ENCODE data around the gene NCOA5. TPM values are rescaled to one million over a fixed set of nuclear protein-coding genes. Genes with fewer than 3 reads are reported as not detected.

The NCOA5 gene
- polyA plus RNA-seq, 1 experiment = 27.0 TPM

- Histone ChIP-seq H3K4me3 (ENCODE audit: low read depth, low read length) (no peak overlapping the region), H3K9me3 (ENCODE audit: control insufficient read depth, insufficient read depth, low read length) (no peaks in the 10 kb centered on the region; the same call in 1 of the 2 replicates), H3K27me3 (ENCODE audit: control insufficient read depth, insufficient read depth, low read length) (peaks cover 8% of the 10 kb centered on the region), H3K27ac (ENCODE audit: low read depth, low read length) (no peak overlapping the region)
- DNase-seq (ENCODE audit: low read depth, low spot score) = no peak
- no peak for TF ChIP-seq CTCF (IDR thresholded peaks at IDR 0.05; ENCODE audit: low read depth, low read length)
- ChIA-PET POLR2A (no interaction called here), CTCF (interaction anchor here (0.6 to 1.1 kb wide), 2 partner anchors 37 to 38 kb away, joined by 4 to 7 read pairs; no protein-coding TSS in a partner anchor)
These were observed 29.4 kb downstream of the NCOA5 start for GRCh38 chr20:46060301-46060881.

GRCh38 chr20:46058599-46059281 lies 31.0 kb downstream of the NCOA5 start:
- Histone ChIP-seq H3K27ac (ENCODE audit: low read depth, low read length) (no peak overlapping the region), H3K27me3 (ENCODE audit: control insufficient read depth, insufficient read depth, low read length) (peaks cover 9% of the 10 kb centered on the region), H3K4me3 (ENCODE audit: low read depth, low read length) (peak overlapping the region; percentile 48), H3K9me3 (ENCODE audit: control insufficient read depth, insufficient read depth, low read length) (no peaks in the 10 kb centered on the region; the same call in 1 of the 2 replicates)
- ChIA-PET POLR2A (interaction anchor here (1.0 to 1.6 kb wide), 2 partner anchors 29 to 30 kb away, joined by 3 to 7 read pairs; partner anchors contain the start of gene SLC12A5), CTCF (interaction anchor here (0.7 to 2.8 kb wide), 14 partner anchors 11 to 627 kb away, joined by 3 to 19 read pairs (median 4); no protein-coding TSS in a partner anchor)
- no peak for DNase-seq (ENCODE audit: low read depth, low spot score)
- TF ChIP-seq CTCF (IDR thresholded peaks at IDR 0.05; ENCODE audit: low read depth, low read length) = no peak

DNA sequence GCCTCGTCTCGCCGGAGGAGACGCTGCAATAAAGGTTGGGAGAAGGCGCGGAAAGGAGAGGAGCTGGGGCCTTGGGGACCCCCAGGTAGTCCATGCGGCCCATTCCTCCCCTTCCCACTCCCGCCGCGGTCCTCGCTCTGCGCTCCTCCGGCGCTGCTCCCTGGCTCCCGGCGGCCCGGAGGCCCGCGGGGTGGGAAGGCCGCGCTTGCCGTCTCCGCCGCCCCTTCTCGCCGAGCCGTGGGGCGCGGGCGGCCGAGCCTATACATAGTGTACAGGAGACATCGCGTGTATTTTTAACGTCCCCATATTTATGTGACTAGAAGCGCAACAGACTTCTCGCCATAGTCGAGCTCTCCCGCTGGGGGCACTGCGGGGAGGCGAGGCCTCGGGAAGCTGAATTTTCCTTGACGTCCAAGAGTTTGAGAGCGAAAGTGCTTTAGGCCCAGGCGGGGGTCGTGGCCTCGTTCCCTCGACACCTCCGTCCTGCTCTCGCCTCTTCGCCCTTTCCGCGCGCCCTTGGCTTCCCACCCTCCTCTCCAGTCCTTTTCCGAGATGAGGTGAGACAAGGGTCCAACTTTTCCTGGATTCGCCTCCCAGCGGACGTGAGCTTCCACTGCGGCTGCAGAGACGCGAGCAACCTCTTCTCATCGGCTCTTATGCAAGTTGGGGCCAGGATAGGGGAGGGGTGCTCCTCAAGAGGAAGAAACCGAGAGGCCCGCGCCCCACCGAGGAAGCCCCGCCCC lies 31.7 kb downstream of the NCOA5 start:
- Histone ChIP-seq H3K4me3 (ENCODE audit: low read depth, low read length) (peak overlapping the region; percentile 48), H3K27me3 (ENCODE audit: control insufficient read depth, insufficient read depth, low read length) (peaks cover 9% of the 10 kb centered on the region), H3K27ac (ENCODE audit: low read depth, low read length) (no peak overlapping the region), H3K9me3 (ENCODE audit: control insufficient read depth, insufficient read depth, low read length) (no peaks in the 10 kb centered on the region; the same call in 1 of the 2 replicates)
- no peak for DNase-seq (ENCODE audit: low read depth, low spot score)
- TF ChIP-seq CTCF (IDR thresholded peaks at IDR 0.05; ENCODE audit: low read depth, low read length) = peak; percentile 57
- CTCF ChIA-PET = interaction anchor here (0.7 to 2.8 kb wide), 14 partner anchors 12 to 628 kb away, joined by 3 to 19 read pairs (median 4); no protein-coding TSS in a partner anchor
- POLR2A ChIA-PET = interaction anchor here (1.0 to 1.6 kb wide), 2 partner anchors 29 to 31 kb away, joined by 3 to 7 read pairs; partner anchors contain the start of gene SLC12A5

- Histone ChIP-seq H3K4me3 (ENCODE audit: low read depth, low read length) (no peak overlapping the region), H3K9me3 (ENCODE audit: control insufficient read depth, insufficient read depth, low read length) (no peaks in the 10 kb centered on the region; the same call in 1 of the 2 replicates), H3K27me3 (ENCODE audit: control insufficient read depth, insufficient read depth, low read length) (peaks cover 9% of the 10 kb centered on the region), H3K27ac (ENCODE audit: low read depth, low read length) (no peak overlapping the region)
- DNase-seq (ENCODE audit: low read depth, low spot score) = no peak
- ChIA-PET CTCF (interaction anchor here (1.0 to 2.8 kb wide), 10 partner anchors 14 to 629 kb away, joined by 3 to 19 read pairs (median 4); no protein-coding TSS in a partner anchor), POLR2A (interaction anchor here (1.6 kb wide), 1 partner anchor 28 kb away, joined by 7 read pairs; the partner anchor contains the start of gene SLC12A5)
- no peak for TF ChIP-seq CTCF (IDR thresholded peaks at IDR 0.05; ENCODE audit: low read depth, low read length)
These were observed 32.5 kb downstream of the NCOA5 start for GRCh38 chr20:46056970-46057855.
